GM20000 (cell line): ENCODE results near the gene PDIA2.

Source experiments
- DNase-seq: peaks from one replicate; pipeline ENCODE4 v3.0.0; 2012; ENCODE audit warnings: low spot score
- TF ChIP-seq, protein P1 (sequence below): IDR thresholded peaks from 2 replicates; pipeline ENCODE4 v1.5.1; 2012; ENCODE audit warnings: mild to moderate bottlenecking, control low read depth; ENCODE audit errors: extremely low read depth, missing control alignments

The PDIA2 gene

DNA sequence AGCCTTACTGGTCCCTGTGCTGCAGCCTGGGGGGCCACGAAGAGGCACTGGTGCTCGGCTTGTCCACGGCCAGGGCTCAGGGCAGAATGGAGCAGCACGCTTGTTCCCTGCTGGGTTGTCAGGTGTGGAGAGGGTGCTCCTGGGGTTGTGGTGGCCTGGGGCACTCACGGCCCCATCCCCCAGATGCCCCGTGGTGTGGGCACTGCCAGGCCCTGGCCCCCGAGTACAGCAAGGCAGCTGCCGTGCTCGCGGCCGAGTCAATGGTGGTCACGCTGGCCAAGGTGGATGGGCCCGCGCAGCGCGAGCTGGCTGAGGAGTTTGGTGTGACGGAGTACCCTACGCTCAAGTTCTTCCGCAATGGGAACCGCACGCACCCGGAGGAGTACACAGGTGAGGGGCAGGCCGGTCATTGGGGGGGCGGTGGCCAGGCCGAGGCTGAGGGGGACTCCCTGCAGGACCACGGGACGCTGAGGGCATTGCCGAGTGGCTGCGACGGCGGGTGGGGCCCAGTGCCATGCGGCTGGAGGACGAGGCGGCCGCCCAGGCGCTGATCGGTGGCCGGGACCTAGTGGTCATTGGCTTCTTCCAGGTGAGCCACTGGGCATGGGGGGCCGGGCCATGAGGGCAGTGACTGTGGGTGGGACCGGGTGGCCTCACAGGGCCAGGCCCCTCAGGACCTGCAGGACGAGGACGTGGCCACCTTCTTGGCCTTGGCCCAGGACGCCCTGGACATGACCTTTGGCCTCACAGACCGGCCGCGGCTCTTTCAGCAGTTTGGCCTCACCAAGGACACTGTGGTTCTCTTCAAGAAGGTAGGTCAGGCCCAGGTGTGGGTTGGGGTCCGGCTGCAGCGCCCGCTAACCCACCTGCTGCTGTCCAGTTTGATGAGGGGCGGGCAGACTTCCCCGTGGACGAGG is 1.5 kb downstream of the PDIA2 start:
- TF ChIP-seq, protein P1, sequence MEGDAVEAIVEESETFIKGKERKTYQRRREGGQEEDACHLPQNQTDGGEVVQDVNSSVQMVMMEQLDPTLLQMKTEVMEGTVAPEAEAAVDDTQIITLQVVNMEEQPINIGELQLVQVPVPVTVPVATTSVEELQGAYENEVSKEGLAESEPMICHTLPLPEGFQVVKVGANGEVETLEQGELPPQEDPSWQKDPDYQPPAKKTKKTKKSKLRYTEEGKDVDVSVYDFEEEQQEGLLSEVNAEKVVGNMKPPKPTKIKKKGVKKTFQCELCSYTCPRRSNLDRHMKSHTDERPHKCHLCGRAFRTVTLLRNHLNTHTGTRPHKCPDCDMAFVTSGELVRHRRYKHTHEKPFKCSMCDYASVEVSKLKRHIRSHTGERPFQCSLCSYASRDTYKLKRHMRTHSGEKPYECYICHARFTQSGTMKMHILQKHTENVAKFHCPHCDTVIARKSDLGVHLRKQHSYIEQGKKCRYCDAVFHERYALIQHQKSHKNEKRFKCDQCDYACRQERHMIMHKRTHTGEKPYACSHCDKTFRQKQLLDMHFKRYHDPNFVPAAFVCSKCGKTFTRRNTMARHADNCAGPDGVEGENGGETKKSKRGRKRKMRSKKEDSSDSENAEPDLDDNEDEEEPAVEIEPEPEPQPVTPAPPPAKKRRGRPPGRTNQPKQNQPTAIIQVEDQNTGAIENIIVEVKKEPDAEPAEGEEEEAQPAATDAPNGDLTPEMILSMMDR: no peak
- DNase-seq: no peak

DNA sequence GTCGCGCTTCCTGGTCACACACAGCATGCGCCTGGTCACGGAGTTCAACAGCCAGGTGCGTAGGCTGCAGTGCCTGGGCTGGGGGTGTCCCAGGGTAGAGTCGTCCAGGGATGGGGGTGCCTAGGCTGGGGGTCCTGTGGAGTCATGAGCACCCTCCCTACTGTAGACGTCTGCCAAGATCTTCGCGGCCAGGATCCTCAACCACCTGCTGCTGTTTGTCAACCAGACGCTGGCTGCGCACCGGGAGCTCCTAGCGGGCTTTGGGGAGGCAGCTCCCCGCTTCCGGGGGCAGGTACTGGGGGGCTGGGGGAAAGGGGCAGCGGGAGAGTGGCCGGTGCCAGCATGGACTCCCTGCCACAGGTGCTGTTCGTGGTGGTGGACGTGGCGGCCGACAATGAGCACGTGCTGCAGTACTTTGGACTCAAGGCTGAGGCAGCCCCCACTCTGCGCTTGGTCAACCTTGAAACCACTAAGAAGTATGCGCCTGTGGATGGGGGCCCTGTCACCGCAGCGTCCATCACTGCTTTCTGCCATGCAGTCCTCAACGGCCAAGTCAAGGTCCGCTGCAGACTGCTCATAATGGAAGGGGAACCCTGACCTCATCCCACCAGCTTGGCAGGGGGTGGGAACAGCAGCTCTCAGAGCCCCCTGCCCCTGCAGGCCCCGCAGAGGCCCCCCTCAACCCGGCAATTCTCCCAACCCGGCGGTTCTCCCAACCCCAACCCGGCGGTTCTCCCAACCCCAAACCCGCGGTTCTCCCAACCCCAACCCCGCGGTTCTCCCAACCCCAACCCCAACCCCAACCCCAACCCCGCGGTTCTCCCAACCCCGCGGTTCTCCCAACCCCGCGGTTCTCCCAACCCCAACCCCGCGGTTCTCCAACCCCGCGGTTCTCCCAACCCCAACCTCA is 2.4 kb downstream of the PDIA2 start:
- DNase-seq: peak; percentile 74
- TF ChIP-seq, protein P1: no peak

DNA sequence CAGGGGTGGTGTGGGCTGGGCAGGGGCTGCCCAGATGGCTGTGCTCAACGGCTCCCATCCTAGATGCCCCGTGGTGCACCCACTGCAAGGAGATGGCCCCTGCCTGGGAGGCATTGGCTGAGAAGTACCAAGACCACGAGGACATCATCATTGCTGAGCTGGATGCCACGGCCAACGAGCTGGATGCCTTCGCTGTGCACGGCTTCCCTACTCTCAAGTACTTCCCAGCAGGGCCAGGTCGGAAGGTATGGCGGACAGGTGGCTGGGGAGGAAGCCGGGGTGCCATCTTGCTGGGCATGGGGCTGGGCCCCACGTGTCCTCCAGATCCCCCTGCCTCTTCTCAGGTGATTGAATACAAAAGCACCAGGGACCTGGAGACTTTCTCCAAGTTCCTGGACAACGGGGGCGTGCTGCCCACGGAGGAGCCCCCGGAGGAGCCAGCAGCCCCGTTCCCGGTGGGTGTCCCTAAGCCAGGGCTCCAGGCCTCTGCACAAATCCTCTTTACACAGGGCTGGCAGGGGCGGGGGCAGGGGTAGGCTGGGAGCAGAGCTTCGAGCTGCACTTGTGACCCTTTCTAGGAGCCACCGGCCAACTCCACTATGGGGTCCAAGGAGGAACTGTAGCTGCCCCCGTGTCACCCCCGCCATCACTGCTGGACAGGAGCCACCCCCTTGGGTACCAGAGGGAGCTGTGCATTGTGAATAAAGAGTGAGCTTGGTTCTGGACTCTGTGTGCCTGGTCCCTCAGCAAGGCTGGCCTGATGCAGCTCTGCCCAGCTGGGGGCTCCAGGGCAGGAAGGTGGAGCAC is 3.7 kb downstream of the PDIA2 start:
- TF ChIP-seq, protein P1: no peak
- no peak for DNase-seq

- TF ChIP-seq, protein P1: no peak
- no peak for DNase-seq
These were observed 4.4 kb downstream of the PDIA2 start for GRCh38 chr16:287298-287811.

GRCh38 chr16:287981-288920 is 5.3 kb downstream of the PDIA2 start:
- DNase-seq: no peak
- TF ChIP-seq, protein P1: no peak

DNA sequence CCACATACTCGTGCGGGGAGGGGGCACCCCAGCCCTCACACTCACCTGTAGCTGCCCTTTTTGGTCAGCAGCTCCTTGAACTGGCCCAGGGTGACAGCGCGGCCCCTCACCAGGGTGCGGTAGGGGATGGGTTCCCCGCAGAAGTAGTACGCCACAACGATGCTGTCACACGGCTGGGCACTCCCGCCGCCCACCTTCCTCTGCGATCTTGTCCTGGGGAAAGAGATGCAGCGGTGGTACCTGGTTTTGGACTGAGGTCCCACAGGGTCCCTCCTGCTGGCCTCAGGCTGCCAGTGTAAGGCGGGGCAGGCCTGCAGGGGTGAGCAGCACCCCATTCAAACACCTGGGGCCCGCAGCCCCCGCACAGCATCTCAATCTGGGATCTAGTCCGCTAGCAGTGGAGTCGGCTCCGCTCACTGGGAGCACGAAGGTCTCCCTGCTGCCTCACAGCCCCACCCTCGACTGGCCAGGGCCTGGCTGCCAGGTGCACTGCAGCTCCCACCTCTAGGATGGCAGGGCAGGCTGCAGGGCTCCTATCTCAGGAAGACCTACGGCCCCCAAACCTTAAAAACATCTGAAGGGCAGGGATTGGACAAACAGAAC is 6.5 kb downstream of the PDIA2 start:
- DNase-seq: no peak
- TF ChIP-seq, protein P1: no peak
